Hindlimb muscle (tissue), 1 donor: Measurements from ENCODE around the gene ZNF425. TPM values are rescaled to one million over a fixed set of nuclear protein-coding genes. Genes with fewer than 3 reads are reported as not detected.
"Not testable (repeated sequence)": the region's sequence is repeated elsewhere in the genome, so short reads cannot be mapped to it uniquely, and the experiment has no call there.

ENCODE experiments used
- DNase-seq: peaks from one replicate; pipeline ENCODE4 v3.0.0-alpha.2; 2013
- polyA plus RNA-seq: library from polyadenylated mRNA; unstranded; fragments of 120-200 nt; gene quantifications from one replicate; pipeline ENCODE4 v1.2.1, GENCODE V29; 2013; ENCODE audit not compliant: insufficient read length

Gene ZNF425
- polyA plus RNA-seq, 1 donor = 4.5 TPM

GRCh38 chr7:149074116-149074885, 51.8 kb downstream of the ZNF425 start:
- no peak for DNase-seq

- DNase-seq = no peak
Observed at GRCh38 chr7:149072438-149072775, 53.7 kb downstream of the ZNF425 start.

GRCh38 chr7:149071641-149072437, 54.3 kb downstream of the ZNF425 start:
- no peak for DNase-seq

- DNase-seq = no peak
Observed at GRCh38 chr7:149071182-149071635, 54.9 kb downstream of the ZNF425 start.

- DNase-seq = no peak
Observed at GRCh38 chr7:149070372-149071125, 55.6 kb downstream of the ZNF425 start.

GRCh38 chr7:149067869-149068268, 58.3 kb downstream of the ZNF425 start:
- no peak for DNase-seq

- no peak for DNase-seq
Observed at GRCh38 chr7:149063476-149063875, 62.6 kb downstream of the ZNF425 start.

- DNase-seq = not testable (repeated sequence)
Observed at GRCh38 chr7:149062217-149062899, 63.8 kb downstream of the ZNF425 start.

- no peak for DNase-seq
Observed at GRCh38 chr7:149060156-149060555, 66.0 kb downstream of the ZNF425 start.

GRCh38 chr7:149053885-149054284, 72.2 kb downstream of the ZNF425 start:
- DNase-seq = no peak

GRCh38 chr7:149053384-149053783, 72.7 kb downstream of the ZNF425 start:
- DNase-seq = no peak

Other genes starting within 250 kb of the ZNF425 start
- 22.0 TPM for gene EZH2, start 242.0 kb downstream of the ZNF425 start, polyA plus RNA-seq
- 55.7 TPM for gene PDIA4, start 97.8 kb downstream of the ZNF425 start, polyA plus RNA-seq
- gene ZNF786, start 35.6 kb downstream of the ZNF425 start, polyA plus RNA-seq = 4.4 TPM
- gene ZNF398, start 21.1 kb upstream of the ZNF425 start, polyA plus RNA-seq = 7.3 TPM
- gene ZNF282, start 69.2 kb upstream of the ZNF425 start, polyA plus RNA-seq = 21.7 TPM
- gene ZNF212, start 113.3 kb upstream of the ZNF425 start, polyA plus RNA-seq = 9.9 TPM
- gene ZNF783, start 135.9 kb upstream of the ZNF425 start, polyA plus RNA-seq = 14.1 TPM